DMS53 treated with DMSO at 0.1 percent for 48 hours (cell line): ENCODE measurements around the gene PDE6B.
"Not testable (repeated sequence)": the region's sequence is repeated elsewhere in the genome, so short reads cannot be mapped to it uniquely, and the experiment has no call there.

ENCODE experiments used
- DNase-seq: peaks from one replicate; lab custom pipeline; 2025; ENCODE audit not compliant: unreplicated experiment; lab: John Stamatoyannopoulos, UW

PDE6B gene

GRCh38 chr4:624705-625590, at the start of gene PDE6B:
Gene PDE6B, plus strand, starts transcription at chr4:625573. Its CDS starts 54 bp downstream, at chr4:625627.
- DNase-seq, result no peak

DNA sequence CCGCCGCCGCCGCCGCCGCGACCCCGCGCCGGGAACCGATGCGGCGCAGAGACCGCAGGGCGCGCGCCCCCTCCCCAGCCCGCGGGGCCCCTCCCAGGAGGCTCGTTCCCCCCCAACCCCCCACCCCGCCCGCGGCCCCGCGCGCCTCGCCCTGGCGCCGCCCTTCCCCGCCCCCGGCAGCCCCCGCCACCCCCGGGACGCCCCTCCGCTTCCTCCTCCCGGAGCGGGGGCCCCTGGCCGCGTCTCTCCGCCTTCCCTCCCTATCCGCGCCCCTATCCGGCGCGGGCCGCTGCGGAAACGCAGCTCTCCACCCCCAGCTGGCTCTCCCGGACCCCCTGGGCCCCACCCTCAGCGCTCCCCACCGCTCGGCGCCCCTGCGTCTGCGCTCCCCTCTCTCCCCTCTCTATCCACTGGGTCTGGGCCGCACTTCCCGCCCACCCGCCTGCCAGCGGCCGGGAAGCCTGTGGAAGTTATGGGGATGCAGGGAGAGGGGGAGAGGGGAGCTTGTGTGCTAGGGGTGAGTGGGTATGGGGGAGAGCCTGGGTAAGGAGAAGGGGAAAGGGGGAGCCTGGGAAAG, 49.0 kb upstream of the PDE6B start, which contains the start of gene TMEM271:
Gene TMEM271 (minus strand): TSS at position 51 of the 577 bp plus-strand sequence. CDS start 233 bp downstream, outside the sequence.
- DNase-seq, result no peak

DNA sequence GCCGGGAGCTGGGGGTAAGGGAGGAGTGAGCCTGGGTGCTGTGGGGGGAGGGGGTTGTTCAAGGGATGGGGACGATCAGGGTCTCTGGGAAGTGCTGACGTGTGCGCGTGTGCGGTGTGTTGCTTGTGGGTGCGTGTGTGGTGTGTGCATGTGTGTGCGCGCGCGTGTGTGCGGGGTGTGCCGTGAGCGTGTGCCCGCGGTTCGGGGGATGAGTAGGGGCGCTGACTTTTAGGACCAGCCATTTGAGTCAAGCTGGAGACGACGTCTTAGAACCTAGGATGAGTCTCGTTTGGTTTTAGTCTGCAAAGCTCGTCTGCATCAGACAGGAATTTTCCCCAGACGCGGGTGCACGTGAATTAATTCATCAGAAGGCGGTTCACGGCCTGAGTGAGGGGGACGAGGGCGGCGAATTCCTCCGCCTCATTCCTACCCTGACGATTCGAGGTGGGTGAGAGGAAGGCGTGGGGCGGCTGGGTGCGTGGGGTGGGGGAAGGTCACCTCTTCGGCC, 48.3 kb upstream of the PDE6B start:
- peak; percentile 65 for DNase-seq

GRCh38 chr4:577499-578450, 47.6 kb upstream of the PDE6B start:
- DNase-seq, result peak; percentile 59

DNA sequence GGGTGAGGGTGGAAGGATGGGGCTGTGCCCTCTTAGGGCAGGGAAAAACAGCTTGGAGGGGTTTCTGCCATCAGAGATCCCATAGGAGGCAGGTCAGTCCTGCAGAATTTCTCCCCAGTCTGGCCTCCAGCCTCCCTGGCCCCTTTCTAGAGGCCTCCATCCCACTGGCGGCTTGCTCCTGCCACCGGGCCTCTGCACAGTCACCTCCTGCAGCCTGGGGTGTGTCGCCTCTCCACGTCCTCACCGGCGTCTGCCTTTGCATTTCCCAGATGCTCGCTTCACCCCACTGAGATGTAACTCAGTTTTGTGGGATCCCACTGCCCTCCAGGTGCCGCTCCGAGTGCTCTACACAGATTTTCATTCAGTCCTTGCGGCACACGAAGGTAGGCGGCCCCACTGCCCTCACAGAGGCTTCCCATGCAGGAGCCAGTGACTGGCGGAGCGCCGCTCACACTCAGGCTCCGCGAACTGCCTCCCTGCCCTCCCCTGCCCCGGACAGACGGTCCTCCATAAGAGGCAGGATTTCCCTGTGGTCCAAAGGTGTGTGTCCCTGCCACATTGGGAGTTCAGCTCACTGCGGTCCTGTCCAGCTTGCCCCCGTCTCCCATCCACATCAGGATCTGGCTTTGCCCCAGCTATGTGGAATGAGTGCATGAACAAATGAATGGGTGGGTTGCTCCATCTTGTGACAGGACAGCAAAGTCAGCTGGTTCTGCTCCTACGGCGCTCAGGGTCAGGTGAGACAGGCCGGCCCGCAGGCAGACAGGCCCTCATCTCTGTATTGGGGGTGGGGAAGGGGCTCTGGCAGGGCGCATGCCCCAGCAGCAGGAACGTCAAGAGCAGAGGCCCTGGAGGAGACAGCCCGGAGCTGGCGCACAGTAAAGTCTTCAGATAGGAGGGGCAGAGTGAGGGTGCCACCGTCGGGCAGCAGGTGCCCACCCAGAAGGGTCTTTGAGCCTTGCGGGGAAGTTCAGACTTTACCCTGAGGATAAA, 46.6 kb upstream of the PDE6B start:
- no peak for DNase-seq

GRCh38 chr4:579543-580175, 45.7 kb upstream of the PDE6B start:
- DNase-seq, result no peak

DNA sequence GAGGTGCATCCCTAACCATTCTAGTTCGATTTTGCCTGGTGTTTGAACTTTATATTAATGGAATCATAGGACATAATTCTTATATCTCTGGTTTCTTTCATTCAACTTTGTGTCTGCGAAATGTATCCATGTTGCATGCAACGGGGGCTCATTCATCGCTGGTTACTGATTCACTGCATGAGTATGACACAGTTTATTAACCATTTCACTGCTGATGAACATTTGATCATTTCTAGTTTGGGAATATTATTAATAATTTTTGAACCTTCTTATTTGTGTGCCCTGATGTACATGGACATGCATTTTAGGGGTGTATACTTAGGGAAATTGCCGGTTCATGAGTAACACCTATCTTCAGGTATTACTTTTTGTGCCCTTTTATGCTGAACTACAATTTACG, 44.2 kb upstream of the PDE6B start:
- DNase-seq, result no peak

DNA sequence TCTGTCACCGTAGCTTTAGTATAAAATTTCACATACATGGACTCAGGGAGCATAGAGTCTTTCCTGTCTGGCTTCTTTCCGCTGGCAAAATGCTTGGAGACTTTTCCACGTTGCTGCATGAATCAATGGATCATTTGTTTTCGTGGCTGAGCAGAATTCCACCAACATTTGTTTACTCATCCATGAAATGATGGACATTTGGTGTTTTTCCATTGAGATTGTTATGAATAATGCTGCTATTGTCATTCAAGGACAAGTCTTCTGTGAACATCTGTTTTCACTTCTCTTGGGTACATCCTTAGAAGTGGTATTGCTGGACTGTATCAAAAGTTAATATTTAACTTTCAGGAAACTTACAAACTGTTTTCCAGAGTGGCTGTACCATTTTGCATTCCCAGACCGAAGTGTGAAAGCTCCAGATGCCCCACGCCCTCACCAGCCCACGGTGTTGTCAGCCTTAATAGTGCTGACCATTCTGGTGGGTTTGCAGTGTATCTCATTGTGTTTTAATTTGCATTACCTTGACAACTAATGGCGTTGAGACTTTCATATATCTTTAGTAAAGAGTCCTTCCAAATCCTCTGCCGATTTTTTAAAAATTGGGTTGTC, 43.5 kb upstream of the PDE6B start:
- peak; percentile 84 for DNase-seq

- no peak for DNase-seq
Observed at GRCh38 chr4:583820-584219, 41.6 kb upstream of the PDE6B start.

DNA sequence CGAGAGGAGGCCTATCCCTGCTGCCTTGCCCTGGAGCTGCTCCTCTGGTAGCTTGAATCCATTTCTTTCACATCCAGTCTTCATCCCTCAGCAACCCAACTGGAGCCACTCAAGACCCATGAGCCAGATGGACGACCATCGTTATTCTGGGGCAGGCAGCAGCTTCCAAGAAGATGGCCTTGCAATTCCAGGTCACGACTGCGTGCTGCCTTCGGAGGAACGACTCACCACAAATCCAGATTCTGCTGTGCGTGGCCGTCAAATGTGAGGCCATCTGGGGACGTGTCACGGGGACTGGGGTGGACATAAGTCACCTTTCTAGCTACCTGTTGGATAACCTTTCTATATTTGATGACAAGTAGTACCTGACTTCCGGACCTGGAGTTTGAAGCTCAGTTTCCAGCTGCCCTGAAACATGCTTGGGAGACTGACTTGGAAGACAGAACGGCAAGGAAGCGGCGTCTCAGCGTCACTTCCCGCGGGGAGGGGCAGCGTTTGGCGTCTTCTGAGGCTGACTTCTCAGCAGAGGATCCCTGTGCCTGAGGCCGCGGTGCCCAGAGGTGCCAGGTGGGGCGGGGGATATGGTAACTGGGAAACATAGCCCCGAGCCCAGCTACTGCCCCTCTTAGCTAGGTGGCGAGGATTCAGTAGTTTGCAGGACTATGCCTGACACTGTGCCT, 37.6 kb upstream of the PDE6B start:
- DNase-seq, result no peak

DNA sequence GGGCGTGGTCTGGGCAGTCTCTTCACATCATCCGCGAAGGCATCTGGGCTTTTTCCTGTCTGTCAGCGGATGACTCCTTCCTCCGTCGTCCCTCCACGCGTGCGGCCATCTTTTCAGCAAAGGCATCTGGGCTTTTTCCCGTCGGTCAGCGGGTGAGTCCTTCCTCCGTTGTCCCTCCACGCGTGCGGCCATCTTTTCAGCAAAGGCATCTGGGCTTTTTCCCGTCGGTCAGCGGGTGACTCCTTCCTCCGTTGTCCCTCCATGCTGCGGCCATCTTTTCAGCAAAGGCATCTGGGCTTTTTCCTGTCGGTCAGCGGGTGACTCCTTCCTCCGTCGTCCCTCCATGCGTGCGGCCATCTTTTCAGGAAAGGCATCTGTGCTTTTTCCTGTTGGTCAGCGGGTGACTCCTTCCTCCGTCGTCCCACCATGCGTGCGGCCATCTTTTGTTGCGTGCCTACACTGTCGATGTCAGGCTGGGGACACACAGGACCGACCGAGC, 37.0 kb upstream of the PDE6B start:
- no peak for DNase-seq

GRCh38 chr4:589219-589963, 36.0 kb upstream of the PDE6B start:
- no peak for DNase-seq

DNA sequence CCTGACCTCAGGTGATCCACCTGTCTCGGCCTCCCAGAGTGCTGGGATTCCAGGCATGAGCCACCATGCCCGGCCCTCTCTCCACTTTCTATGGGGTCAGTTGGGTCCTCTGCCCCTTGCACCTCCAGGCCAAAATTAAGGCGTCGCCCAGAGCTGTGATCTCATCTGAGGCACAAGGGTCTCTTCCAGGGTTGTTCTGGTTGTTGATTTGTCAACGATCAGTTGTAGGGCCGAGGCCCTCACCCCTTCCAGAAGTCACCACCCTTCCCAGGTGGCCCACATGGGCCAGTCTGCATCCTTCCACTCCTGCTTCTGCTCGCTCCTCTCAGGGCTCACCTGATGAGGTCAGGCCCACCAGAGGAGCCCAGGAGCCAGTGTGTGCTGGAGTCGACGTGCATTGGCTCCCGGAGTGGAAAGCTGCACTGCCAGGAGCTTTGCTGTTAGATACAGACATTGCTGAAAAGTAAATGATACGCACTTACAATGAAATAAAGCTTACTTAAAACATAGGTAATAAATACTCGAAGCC, 35.0 kb upstream of the PDE6B start:
- DNase-seq, result no peak

DNA sequence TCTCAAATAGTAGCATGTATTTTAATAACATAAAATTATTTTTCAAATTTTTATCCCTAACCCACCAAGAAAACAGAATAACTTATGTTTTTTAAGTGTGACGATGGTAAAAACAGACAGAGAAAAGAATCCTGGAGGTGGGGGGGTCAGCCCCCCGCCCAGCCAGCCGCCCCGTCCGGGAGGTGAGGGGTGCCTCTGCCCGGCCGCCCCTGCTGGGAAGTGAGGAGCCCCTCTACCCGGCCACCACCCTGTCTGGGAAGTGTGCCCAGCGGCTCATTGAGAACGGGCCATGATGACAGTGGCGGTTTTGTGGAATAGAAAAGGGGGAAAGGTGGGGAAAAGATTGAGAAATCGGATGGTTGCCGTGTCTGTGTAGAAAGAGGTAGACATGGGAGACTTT, 33.2 kb upstream of the PDE6B start:
- DNase-seq, result not testable (repeated sequence)

DNA sequence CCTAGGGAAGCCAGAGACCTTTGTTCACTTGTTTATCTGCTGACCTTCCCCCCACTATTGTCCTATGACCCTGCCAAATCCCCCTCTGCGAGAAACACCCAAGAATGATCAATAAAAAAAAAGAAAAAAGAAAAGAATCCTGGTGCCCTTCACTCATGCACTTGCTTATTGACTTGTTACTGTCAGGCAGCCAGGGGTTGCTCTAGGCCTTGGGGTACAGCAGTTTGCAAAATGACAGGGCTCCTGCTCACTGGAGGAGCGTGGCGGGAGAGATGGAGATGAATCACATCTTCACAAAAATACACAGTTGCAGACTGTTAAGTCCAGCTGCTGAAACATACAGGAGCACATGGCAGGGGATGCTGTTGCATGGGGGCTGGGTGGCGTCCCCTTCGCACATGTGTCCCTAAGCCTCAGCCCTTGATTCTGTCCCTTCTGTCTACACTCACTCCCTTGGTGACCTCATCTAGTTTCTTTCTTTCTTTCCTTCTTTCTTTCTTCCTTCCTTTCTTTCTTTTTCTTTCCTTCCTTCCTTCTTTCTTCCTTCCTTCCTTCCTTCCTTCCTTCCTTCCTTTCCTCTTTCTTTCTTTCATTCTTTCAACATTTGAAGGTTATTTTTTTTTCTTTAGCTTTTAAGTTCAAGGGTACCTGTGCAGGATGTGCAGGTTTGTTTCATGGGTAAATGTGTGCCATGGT, 32.4 kb upstream of the PDE6B start:
- no peak for DNase-seq

- DNase-seq, result no peak
Observed at GRCh38 chr4:598925-599324, 26.4 kb upstream of the PDE6B start.

DNA sequence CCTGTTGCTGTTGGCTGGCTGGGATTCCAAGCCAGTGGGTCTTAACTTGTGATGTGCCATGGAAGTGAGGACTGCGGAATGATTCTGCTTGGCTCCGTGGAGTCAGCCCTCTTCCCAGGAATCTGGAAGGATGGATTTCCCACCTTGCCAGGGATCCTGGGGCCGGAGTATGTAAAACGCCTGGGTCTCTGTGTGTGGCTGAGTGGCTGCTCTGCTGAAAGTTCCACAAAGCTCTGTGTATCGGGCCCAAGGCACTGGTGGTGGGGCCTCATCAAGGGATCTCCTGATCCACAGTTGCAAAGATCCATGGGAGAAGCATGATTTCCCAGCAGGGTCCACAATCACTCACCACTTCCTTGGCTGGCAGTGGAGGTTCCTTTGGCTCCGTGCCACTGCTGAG, 25.2 kb upstream of the PDE6B start:
- DNase-seq, result no peak
